Measurements from ENCODE around the gene PPM1E.

DNA sequence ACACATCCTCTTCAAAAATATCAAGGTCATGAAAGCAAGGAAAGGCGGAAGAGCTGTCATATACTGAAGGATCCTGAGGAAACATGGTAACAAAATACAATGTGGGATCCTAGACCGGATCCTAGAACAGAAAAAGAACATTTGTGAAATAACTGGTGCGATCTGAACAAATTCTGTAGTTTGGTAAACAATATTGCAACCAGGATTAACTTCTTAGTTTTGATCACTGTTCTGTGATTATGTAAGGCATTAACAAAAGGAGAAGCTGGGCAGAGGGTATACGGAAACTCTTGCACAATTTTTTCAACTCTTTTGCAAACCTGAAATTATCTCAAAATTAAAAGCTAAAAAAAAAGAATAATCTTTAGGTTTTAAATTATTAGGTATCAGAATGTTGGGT is 241.3 kb downstream of the PPM1E start:
- TF ChIP-seq, protein P1, sequence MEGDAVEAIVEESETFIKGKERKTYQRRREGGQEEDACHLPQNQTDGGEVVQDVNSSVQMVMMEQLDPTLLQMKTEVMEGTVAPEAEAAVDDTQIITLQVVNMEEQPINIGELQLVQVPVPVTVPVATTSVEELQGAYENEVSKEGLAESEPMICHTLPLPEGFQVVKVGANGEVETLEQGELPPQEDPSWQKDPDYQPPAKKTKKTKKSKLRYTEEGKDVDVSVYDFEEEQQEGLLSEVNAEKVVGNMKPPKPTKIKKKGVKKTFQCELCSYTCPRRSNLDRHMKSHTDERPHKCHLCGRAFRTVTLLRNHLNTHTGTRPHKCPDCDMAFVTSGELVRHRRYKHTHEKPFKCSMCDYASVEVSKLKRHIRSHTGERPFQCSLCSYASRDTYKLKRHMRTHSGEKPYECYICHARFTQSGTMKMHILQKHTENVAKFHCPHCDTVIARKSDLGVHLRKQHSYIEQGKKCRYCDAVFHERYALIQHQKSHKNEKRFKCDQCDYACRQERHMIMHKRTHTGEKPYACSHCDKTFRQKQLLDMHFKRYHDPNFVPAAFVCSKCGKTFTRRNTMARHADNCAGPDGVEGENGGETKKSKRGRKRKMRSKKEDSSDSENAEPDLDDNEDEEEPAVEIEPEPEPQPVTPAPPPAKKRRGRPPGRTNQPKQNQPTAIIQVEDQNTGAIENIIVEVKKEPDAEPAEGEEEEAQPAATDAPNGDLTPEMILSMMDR (IDR thresholded peaks at IDR 0.05), result no peak
- no peak for TF ChIP-seq POLR2AphosphoS5 (IDR thresholded peaks at IDR 0.05)
- TF ChIP-seq EP300 (IDR thresholded peaks at IDR 0.05), result no peak

Data from suprapubic skin (tissue), 4 donors.